A549 (cell line): ENCODE data around the gene PSMD1. TPM values are rescaled to one million over a fixed set of nuclear protein-coding genes. Genes with fewer than 3 reads are reported as not detected.

Source experiments
- ATAC-seq, 2 experiments: fragments of 200-7000 bp in 1 of 2; fragments of >200 bp in 1 of 2; cut with Nextera tagmentation in 1 of 2; cut with Tn5 transposase in 1 of 2; 3 replicates each; pipeline versions ENCODE4 v1.8.0 to v1.9.1; 2018 to 2020; ENCODE audit warnings: mild to moderate bottlenecking in 1 of 2, moderate library complexity in 1 of 2
- CTCF ChIA-PET: fragments of 300-600 bp; sonication (Branson Sonifier 250); formaldehyde crosslinking; extraction: SDS; loops from one replicate; lab custom pipeline; 2021; ENCODE audit warnings: antibody characterized with exemption, inconsistent platforms; lab: Yijun Ruan, JAX
- POLR2A ChIA-PET: fragments of 350-600 bp; formaldehyde crosslinking; extraction: SDS; loops from one replicate; lab custom pipeline; 2021; ENCODE audit warnings: antibody characterized with exemption, inconsistent platforms; lab: Yijun Ruan, JAX
- DNase-seq, 2 experiments: peaks; one replicate each; pipeline versions ENCODE4 v3.0.0 to v3.0.0-alpha.2; 2011 to 2016; ENCODE audit warnings: low read depth in 1 of 2, low spot score in 1 of 2
- FAIRE-seq: peaks from 2 replicates; lab custom pipeline; 2011; peaks lifted over from hg19 to GRCh38; lab: Jason Lieb, UNC
- H3K27ac ChIP-seq, 2 experiments: fragments of >200 bp; sonication (Bioruptor Twin); formaldehyde crosslinking; 3 replicates each; pipeline ENCODE4 v1.5.1; 2016 to 2017
- H3K4me1 ChIP-seq: fragments of >200 bp; sonication (Bioruptor Twin); formaldehyde crosslinking; 3 replicates; pipeline ENCODE4 v1.6.1; 2016
- H3K4me2 ChIP-seq: fragments of >200 bp; sonication (Bioruptor Twin); formaldehyde crosslinking; 3 replicates; pipeline ENCODE4 v1.6.1; 2016
- H3K4me3 ChIP-seq: fragments of >200 bp; sonication (Bioruptor Twin); formaldehyde crosslinking; 3 replicates; pipeline ENCODE4 v1.5.1; 2016
- H3K9me3 ChIP-seq: fragments of >200 bp; sonication (Bioruptor Twin); formaldehyde crosslinking; 3 replicates; pipeline ENCODE4 v1.6.1; 2016
- BHLHE40 ChIP-seq: IDR thresholded peaks from 2 replicates; pipeline ENCODE4 v1.6.1; 2012; ENCODE audit warnings: low read depth, low read length, inconsistent platforms
- CBX2 ChIP-seq: fragments of 200-600 bp; sonication (generic); IDR thresholded peaks from 2 replicates; pipeline ENCODE4 v1.6.1; 2016; ENCODE audit warnings: low read depth, mild to moderate bottlenecking, borderline replicate concordance
- CBX8 ChIP-seq: fragments of 200-600 bp; sonication (generic); IDR thresholded peaks from 2 replicates; pipeline ENCODE4 v1.6.1; 2016
- CHD4 ChIP-seq: fragments of 200-600 bp; sonication (generic); IDR thresholded peaks from 2 replicates; pipeline ENCODE4 v1.6.1; 2016; ENCODE audit warnings: antibody characterized with exemption, mild to moderate bottlenecking, borderline replicate concordance
- EHF ChIP-seq: fragments of 250-450 bp; sonication (Bioruptor Pico); IDR thresholded peaks from 2 replicates; pipeline ENCODE4 v1.5.0; 2020; ENCODE audit warnings: mild to moderate bottlenecking
- EP300 ChIP-seq, 2 experiments: fragments of >200 bp; sonication (Bioruptor Twin); formaldehyde crosslinking; IDR thresholded peaks; 2 replicates in 1 of 2; 3 replicates in 1 of 2; pipeline ENCODE4 v1.6.1; 2016 to 2017
- HOXB5 ChIP-seq: fragments of 250-450 bp; sonication (Bioruptor Pico); IDR thresholded peaks from 2 replicates; pipeline ENCODE4 v1.5.0; 2020; ENCODE audit warnings: mild to moderate bottlenecking, moderate library complexity
- KDM1A ChIP-seq: fragments of 200-600 bp; sonication (generic); IDR thresholded peaks from 2 replicates; pipeline ENCODE4 v1.6.1; 2016; ENCODE audit warnings: low read depth, mild to moderate bottlenecking
- MAFK ChIP-seq: fragments of 450-650 bp; IDR thresholded peaks from 2 replicates; pipeline ENCODE4 v1.6.1; 2014; ENCODE audit not compliant: partially characterized antibody
- NR3C1 ChIP-seq: fragments of >200 bp; sonication (Bioruptor Twin); formaldehyde crosslinking; IDR thresholded peaks from 3 replicates; pipeline ENCODE4 v1.6.1; 2017
- POLR2A ChIP-seq: IDR thresholded peaks from 2 replicates; pipeline ENCODE4 v1.6.1; 2012; ENCODE audit warnings: mild to moderate bottlenecking, low read length
- RARB ChIP-seq: fragments of 250-450 bp; sonication (Bioruptor Pico); IDR thresholded peaks from 2 replicates; pipeline ENCODE4 v1.8.0; 2021; ENCODE audit warnings: mild to moderate bottlenecking, moderate library complexity
- RCOR1 ChIP-seq: fragments of 150-350 bp; IDR thresholded peaks from 2 replicates; pipeline ENCODE4 v1.6.1; 2014; ENCODE audit warnings: antibody characterized with exemption, low read length, low read depth
- RFX5 ChIP-seq: fragments of 450-650 bp; IDR thresholded peaks from 2 replicates; pipeline ENCODE4 v1.7.1; 2014; ENCODE audit warnings: antibody characterized with exemption, mild to moderate bottlenecking, moderate library complexity
- SMC3 ChIP-seq: fragments of >200 bp; sonication (Bioruptor Twin); formaldehyde crosslinking; IDR thresholded peaks from 3 replicates; pipeline ENCODE4 v1.6.1; 2018; ENCODE audit warnings: inconsistent platforms
- TFCP2L1 ChIP-seq: fragments of 250-450 bp; sonication (Bioruptor Pico); IDR thresholded peaks from 2 replicates; pipeline ENCODE4 v1.5.0; 2021; ENCODE audit warnings: mild to moderate bottlenecking
- TP53 ChIP-seq: fragments of 250-450 bp; sonication (Bioruptor Pico); IDR thresholded peaks from 2 replicates; pipeline ENCODE4 v1.5.0; 2021; ENCODE audit warnings: mild to moderate bottlenecking, moderate library complexity
- USF2 ChIP-seq: fragments of 450-650 bp; IDR thresholded peaks from 2 replicates; pipeline ENCODE4 v1.6.1; 2014; ENCODE audit warnings: antibody characterized with exemption
- ZNF302 ChIP-seq: fragments of 250-450 bp; sonication (Bioruptor Pico); IDR thresholded peaks from 2 replicates; pipeline ENCODE4 v1.9.0; 2021; ENCODE audit warnings: inconsistent platforms, mild to moderate bottlenecking, moderate library complexity
- WGBS: methylation state at CpG from one replicate; pipeline ENCODE4 v1.1.6; 2017; ENCODE audit errors: missing lambda C conversion rate; 5-methylcytosine and 5-hydroxymethylcytosine counted together
- polyA plus RNA-seq, 4 experiments: library from polyadenylated mRNA; depleted of rRNA in 3 of 4; stranded (reverse); fragments of >200 nt; fragmentation: RNase III in 1 of 4; extraction: RNeasy Plus Mini Kit Qiagen cat#74134 plus additional on column Dnase treatment in 1 of 4; gene quantifications; 2 replicates in 3 of 4; 3 replicates in 1 of 4; pipeline ENCODE4 v1.2.3, GENCODE V29; 2011 to 2017
- TF ChIP-seq, protein P1 (sequence below): fragments of >200 bp; sonication (Bioruptor Twin); formaldehyde crosslinking; IDR thresholded peaks from 3 replicates; pipeline ENCODE4 v1.5.1; 2016
- TF ChIP-seq, protein P2 (sequence below): fragments of >200 bp; sonication (Bioruptor Twin); formaldehyde crosslinking; IDR thresholded peaks from 2 replicates; pipeline ENCODE4 v1.6.1; 2016
- TF ChIP-seq, protein P3 (sequence below): IDR thresholded peaks from 2 replicates; pipeline ENCODE4 v1.6.1; 2012
- TF ChIP-seq, protein P4 (sequence below): fragments of 250-450 bp; sonication (Bioruptor Pico); IDR thresholded peaks from 2 replicates; pipeline ENCODE4 v1.5.0; 2020; ENCODE audit warnings: low read depth, mild to moderate bottlenecking, moderate library complexity
- TF ChIP-seq, protein P5 (sequence below): fragments of 200-600 bp; sonication (generic); IDR thresholded peaks from 2 replicates; pipeline ENCODE4 v1.6.1; 2016; ENCODE audit warnings: antibody characterized with exemption, mild to moderate bottlenecking, moderate library complexity

Gene PSMD1
- polyA plus RNA-seq, 2 of the 4 experiments (the other 2 are of a cell fraction), result 122 to 248 TPM

DNA sequence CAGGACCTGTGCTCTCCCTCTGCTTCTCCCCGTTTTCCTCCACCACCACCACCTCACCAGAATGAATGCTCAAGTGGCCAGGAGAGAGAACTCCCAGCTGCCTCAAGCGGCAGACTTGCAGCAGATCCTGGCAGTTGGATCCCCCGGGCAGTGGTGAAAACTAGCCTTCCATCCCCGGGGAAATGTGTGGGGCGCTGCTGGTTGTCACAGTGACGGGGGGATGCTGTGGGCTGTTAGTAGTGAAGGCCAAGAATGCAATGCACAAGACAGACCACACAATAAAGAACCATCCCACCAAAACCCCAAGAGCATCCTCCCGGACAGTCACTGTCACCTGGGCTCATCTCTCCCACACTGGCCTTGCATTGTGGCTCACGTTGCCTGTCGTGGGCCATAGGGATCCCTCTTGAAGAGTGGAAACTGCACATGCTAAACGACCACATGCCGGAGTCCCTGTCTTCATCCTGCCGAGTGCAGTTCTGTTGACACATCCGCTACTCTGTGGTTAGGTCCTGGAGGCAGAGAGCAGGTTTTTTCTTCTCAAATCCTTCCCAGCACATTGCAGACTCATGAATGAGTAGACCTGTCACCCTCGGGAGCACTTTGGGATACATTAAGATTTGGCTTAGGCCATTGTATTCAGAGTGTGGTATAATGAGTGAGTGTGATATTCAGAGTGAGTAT is 47.3 kb upstream of the PSMD1 start:
- Histone ChIP-seq H3K4me2 (no peak overlapping the region), H3K9me3 (peaks cover 2% of the 10 kb centered on the region; the same call in 1 of the 3 replicates), H3K4me1 (no peaks in the 10 kb centered on the region), H3K27ac (no peak overlapping the region), H3K4me3 (no peak overlapping the region)
- WGBS, result 42% methylated on average over 14 of the region's 14 CpGs
- ChIA-PET POLR2A (no interaction called here), CTCF (interaction anchor here (1.1 to 3.6 kb wide), 3 partner anchors 17 to 42 kb away, joined by 3 to 22 read pairs (median 4); no protein-coding TSS in a partner anchor)
- ATAC-seq, result no peak; a peak in 1 of 6 replicates
- no peak for DNase-seq
- FAIRE-seq, result no peak
- no peak for TF ChIP-seq RCOR1

- ATAC-seq (no peak), DNase-seq (no peak), FAIRE-seq (no peak)
- 60% methylated on average over 2 of the region's 2 CpGs for WGBS
- Histone ChIP-seq H3K4me1 (no peaks in the 10 kb centered on the region), H3K9me3 (no peaks in the 10 kb centered on the region; the same call in 2 of the 3 replicates), H3K4me3 (no peak overlapping the region), H3K4me2 (no peak overlapping the region), H3K27ac (no peak overlapping the region)
- POLR2A ChIA-PET, result no interaction called here
- no peak for TF ChIP-seq ZNF302
- no peak for TF ChIP-seq BHLHE40
- no peak for TF ChIP-seq SMC3
- TF ChIP-seq, protein P1, sequence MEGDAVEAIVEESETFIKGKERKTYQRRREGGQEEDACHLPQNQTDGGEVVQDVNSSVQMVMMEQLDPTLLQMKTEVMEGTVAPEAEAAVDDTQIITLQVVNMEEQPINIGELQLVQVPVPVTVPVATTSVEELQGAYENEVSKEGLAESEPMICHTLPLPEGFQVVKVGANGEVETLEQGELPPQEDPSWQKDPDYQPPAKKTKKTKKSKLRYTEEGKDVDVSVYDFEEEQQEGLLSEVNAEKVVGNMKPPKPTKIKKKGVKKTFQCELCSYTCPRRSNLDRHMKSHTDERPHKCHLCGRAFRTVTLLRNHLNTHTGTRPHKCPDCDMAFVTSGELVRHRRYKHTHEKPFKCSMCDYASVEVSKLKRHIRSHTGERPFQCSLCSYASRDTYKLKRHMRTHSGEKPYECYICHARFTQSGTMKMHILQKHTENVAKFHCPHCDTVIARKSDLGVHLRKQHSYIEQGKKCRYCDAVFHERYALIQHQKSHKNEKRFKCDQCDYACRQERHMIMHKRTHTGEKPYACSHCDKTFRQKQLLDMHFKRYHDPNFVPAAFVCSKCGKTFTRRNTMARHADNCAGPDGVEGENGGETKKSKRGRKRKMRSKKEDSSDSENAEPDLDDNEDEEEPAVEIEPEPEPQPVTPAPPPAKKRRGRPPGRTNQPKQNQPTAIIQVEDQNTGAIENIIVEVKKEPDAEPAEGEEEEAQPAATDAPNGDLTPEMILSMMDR, result no peak
- no peak for TF ChIP-seq CHD4
- no peak for TF ChIP-seq CBX8
- TF ChIP-seq EP300 (IDR thresholded peaks at IDR 0.05), result no peak
- no peak for TF ChIP-seq TP53 (CRISPR knock-in tag)
- no peak for TF ChIP-seq NR3C1
- TF ChIP-seq, protein P2, sequence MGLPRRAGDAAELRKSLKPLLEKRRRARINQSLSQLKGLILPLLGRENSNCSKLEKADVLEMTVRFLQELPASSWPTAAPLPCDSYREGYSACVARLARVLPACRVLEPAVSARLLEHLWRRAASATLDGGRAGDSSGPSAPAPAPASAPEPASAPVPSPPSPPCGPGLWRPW, result no peak
- TF ChIP-seq, protein P3, sequence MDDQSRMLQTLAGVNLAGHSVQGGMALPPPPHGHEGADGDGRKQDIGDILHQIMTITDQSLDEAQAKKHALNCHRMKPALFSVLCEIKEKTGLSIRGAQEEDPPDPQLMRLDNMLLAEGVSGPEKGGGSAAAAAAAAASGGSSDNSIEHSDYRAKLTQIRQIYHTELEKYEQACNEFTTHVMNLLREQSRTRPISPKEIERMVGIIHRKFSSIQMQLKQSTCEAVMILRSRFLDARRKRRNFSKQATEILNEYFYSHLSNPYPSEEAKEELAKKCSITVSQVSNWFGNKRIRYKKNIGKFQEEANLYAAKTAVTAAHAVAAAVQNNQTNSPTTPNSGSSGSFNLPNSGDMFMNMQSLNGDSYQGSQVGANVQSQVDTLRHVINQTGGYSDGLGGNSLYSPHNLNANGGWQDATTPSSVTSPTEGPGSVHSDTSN, result no peak
- no peak for TF ChIP-seq TFCP2L1
- CTCF ChIA-PET, result no interaction called here
These were observed 46.4 kb upstream of the PSMD1 start for GRCh38 chr2:231010201-231010730.

DNA sequence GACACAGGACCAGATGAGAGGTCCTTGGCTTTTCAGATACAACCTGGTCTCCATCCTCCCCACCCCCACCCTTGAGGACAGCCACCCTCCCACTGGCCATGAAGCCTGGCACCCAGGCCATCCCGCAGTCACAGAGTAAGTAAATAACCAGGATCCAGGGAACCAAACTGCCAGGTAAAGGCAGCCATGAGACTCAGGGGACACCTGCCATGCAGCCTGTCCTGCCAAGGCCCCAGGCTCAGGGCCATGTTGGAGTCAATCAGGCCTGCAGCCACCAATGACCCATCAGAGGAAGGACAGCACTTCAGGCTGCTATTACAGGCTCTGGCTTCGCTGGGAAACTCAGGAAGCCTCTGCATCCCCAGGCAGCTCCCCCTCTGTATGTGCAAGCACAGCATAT is 45.1 kb upstream of the PSMD1 start:
- no peak for DNase-seq
- WGBS, result 20% methylated on average over 1 of the region's 2 CpGs
- POLR2A ChIA-PET, result no interaction called here

More for the DNA sequence above, 45.1 kb upstream of the PSMD1 start:
- Histone ChIP-seq H3K4me1 (no peaks in the 10 kb centered on the region), H3K4me3 (no peak overlapping the region), H3K27ac (no peak overlapping the region), H3K4me2 (no peak overlapping the region), H3K9me3 (no peaks in the 10 kb centered on the region)
- FAIRE-seq (no peak), ATAC-seq (no peak; a peak in 1 of 6 replicates)
- TF ChIP-seq RARB (no peak), USF2 (no peak), EHF (CRISPR knock-in tag) (no peak), POLR2A (no peak), RFX5 (no peak), HOXB5 (CRISPR knock-in tag) (no peak), CBX2 (no peak), KDM1A (no peak), TFCP2L1 (no peak), MAFK (no peak)
- TF ChIP-seq, protein P2, result no peak
- TF ChIP-seq, protein P4, sequence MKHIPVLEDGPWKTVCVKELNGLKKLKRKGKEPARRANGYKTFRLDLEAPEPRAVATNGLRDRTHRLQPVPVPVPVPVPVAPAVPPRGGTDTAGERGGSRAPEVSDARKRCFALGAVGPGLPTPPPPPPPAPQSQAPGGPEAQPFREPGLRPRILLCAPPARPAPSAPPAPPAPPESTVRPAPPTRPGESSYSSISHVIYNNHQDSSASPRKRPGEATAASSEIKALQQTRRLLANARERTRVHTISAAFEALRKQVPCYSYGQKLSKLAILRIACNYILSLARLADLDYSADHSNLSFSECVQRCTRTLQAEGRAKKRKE (CRISPR knock-in tag), result no peak
- TF ChIP-seq, protein P5, sequence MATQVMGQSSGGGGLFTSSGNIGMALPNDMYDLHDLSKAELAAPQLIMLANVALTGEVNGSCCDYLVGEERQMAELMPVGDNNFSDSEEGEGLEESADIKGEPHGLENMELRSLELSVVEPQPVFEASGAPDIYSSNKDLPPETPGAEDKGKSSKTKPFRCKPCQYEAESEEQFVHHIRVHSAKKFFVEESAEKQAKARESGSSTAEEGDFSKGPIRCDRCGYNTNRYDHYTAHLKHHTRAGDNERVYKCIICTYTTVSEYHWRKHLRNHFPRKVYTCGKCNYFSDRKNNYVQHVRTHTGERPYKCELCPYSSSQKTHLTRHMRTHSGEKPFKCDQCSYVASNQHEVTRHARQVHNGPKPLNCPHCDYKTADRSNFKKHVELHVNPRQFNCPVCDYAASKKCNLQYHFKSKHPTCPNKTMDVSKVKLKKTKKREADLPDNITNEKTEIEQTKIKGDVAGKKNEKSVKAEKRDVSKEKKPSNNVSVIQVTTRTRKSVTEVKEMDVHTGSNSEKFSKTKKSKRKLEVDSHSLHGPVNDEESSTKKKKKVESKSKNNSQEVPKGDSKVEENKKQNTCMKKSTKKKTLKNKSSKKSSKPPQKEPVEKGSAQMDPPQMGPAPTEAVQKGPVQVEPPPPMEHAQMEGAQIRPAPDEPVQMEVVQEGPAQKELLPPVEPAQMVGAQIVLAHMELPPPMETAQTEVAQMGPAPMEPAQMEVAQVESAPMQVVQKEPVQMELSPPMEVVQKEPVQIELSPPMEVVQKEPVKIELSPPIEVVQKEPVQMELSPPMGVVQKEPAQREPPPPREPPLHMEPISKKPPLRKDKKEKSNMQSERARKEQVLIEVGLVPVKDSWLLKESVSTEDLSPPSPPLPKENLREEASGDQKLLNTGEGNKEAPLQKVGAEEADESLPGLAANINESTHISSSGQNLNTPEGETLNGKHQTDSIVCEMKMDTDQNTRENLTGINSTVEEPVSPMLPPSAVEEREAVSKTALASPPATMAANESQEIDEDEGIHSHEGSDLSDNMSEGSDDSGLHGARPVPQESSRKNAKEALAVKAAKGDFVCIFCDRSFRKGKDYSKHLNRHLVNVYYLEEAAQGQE, result no peak
- CTCF ChIA-PET, result no interaction called here
